ENCODE measurements around the gene TACR2.

Gene TACR2

GRCh38 chr10:69367469-69367868, 49.2 kb downstream of the TACR2 start:
- DNase-seq: no peak

- DNase-seq: no peak
Measured at GRCh38 chr10:69366738-69367137, 50.0 kb downstream of the TACR2 start.

GRCh38 chr10:69364232-69364940, 52.3 kb downstream of the TACR2 start:
- no peak for DNase-seq

- DNase-seq: no peak
Measured at GRCh38 chr10:69363666-69364065, 53.1 kb downstream of the TACR2 start.

- no peak for DNase-seq
Measured at GRCh38 chr10:69362471-69362954, 54.2 kb downstream of the TACR2 start.

- no peak for DNase-seq
Measured at GRCh38 chr10:69361303-69361614, 55.5 kb downstream of the TACR2 start.

GRCh38 chr10:69360485-69361302, 56.0 kb downstream of the TACR2 start:
- peak; percentile 77 for DNase-seq

GRCh38 chr10:69359594-69359993, 57.1 kb downstream of the TACR2 start:
- DNase-seq: no peak

GRCh38 chr10:69359148-69359547, 57.6 kb downstream of the TACR2 start:
- no peak for DNase-seq

- DNase-seq: no peak
Measured at GRCh38 chr10:69358148-69358795, 58.4 kb downstream of the TACR2 start.

- DNase-seq: no peak
Measured at GRCh38 chr10:69356187-69356586, 60.5 kb downstream of the TACR2 start.

- no peak for DNase-seq
Measured at GRCh38 chr10:69353977-69354635, 62.6 kb downstream of the TACR2 start.
